HG02943 (cell line): Measurements from ENCODE around the gene RCAN1.

ENCODE experiments used
- ATAC-seq: cut with Tn5 transposase; IDR thresholded peaks from one replicate; pipeline ENCODE4 v1.9.1; 2021; ENCODE audit warnings: mild to moderate bottlenecking, low read depth, moderate library complexity; ENCODE audit not compliant: unreplicated experiment

The RCAN1 gene

DNA sequence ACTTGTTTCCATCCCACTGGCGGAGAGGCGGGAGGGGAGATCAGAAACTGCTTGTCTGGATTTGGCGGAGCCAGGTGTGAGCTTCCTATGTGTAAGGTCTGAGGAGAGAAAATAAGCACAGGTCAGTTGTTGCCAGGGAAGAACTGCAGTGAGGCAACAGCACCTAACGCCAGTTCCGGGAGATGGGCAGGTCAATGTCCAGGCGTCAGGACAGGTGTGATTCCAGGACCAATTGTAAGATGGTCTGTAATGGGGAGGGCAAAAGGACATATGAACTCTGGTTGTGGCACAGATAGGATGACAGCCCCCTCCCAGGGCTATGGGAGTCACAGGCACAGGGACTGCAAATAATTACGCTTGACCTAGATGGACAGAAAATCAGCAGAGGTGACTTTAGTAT, 93.4 kb downstream of the RCAN1 start:
- no peak for ATAC-seq

DNA sequence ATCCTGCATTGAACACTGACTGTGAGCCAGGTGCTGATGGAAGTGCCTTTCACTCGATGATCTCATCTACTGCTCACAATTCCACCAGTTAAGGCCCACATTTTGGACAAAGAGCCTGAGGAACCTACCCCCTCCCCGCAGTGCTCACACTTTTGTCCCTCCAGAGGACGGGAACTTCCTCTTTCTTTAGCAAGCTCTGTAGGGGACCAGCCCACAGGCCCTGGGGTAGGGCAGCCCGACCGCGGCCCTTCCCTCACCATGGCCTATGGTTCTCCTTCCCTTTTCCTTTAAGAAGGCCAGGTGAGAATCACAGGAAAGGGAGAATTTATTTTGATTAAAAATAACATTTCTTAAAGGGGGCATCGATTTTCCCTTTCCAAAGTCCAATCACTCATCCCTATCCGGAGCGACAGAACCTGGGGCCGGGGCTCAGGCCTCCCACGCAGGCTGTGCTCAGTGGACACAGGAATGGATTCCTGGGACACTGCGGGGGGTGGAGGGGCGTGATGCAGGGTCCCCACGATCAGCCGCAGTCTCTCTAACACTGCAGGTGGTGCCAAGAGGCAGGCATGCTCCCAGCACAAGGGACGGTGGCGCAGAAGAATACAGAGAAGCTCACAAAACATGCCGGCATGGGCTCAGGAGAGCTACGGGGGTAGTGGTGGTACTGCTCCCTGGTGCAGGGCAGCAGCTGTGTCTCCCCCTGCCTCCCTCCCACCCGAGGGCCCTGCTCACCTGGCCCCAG, 94.0 kb downstream of the RCAN1 start:
- ATAC-seq, result no peak

DNA sequence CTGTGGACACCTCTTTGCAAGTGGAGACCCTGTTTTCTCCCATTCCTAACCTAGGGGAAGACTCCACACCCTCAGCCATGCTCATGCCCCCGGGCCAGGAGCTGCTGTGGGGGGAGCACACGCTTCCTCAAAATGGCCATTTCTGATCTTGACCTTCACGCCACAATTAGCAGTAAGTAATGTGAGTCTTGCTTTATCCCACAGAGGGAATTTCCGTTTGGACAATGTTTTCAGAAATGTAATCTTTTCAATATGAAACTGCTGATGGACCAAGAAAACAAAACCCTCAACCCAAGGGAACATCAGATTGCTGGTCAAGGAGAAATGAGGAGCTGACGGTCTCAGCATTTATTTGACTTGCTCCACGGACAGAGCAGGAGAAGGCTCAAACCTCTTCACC, 94.6 kb downstream of the RCAN1 start:
- no peak for ATAC-seq

DNA sequence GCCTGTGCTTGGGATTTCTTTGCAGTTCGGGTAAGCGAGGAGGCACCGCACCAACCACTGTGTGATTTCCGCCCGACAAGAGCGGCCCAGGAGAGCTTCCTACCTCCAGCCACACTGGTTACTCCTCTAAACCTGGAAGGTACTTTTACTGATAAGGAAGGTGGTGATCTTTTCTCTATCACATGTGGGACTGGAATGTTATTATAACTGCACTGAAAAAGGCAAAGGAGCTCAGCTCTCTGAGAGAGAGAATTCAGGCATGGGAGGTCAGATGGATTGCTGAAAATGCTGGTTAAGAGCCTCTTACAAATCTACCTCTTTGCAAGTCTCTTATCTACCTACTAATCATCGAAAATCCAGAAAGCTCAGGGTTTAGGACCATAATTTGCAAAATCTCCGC, 95.2 kb downstream of the RCAN1 start:
- no peak for ATAC-seq

GRCh38 chr21:34519016-34519415, 95.9 kb downstream of the RCAN1 start:
- no peak for ATAC-seq

GRCh38 chr21:34518301-34518700, 96.6 kb downstream of the RCAN1 start:
- ATAC-seq, result no peak

- no peak for ATAC-seq
Measured at GRCh38 chr21:34517491-34518245, 97.2 kb downstream of the RCAN1 start.

- no peak for ATAC-seq
Measured at GRCh38 chr21:34517039-34517438, 97.9 kb downstream of the RCAN1 start.

DNA sequence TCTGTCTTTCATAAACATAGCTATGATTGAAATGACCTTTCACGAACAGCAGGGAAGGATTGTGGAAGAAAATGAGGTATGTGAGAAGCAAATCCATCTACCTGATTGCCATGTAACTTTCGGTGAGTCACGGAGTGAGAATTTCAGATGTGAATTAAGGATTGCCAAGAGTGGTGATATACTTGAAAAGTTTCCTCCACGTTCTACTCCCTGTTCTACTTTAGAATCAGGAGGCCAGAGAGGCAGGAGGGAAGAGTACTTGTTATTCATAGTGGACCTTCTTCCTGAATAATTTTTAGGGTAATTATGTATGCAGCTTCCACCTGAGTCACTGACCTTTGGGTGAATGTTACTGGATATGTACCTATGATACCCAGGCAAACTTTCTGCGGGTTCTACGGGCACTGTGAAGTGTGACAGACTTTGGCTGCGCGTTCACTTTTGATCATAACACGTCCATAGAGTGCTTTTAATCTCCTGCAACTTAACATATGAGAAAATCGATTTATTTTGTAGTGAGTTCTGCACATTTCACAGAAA, 100.3 kb downstream of the RCAN1 start:
- no peak for ATAC-seq

- no peak for ATAC-seq
Measured at GRCh38 chr21:34513129-34513675, 101.7 kb downstream of the RCAN1 start.

GRCh38 chr21:34511787-34512455, 103.0 kb downstream of the RCAN1 start, which contains the start of gene KCNE1:
Gene KCNE1 (minus strand): TSS chr21:34512210. CDS start chr21:34449634, 62,576 bp downstream.
- ATAC-seq, result no peak

DNA sequence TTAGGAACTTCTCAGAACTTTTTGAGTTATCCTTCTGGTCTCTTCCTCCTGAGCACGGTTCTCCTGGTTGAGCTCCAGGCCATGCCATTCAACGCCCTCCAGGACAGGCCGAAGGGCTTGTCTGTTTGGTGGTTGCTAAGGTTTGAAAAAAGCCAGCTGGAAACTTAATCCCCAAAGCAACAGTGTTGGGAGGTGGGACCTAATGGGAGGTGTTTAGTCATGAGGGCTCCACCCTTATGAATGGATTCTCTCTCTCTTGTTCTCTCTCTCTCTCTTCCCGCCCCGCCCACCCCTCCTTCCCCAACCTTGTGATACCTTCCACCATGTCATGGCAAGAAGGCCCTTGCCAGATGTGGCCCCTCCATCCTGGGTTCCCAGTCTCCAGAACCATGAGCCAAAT, 103.7 kb downstream of the RCAN1 start:
- ATAC-seq, result no peak

GRCh38 chr21:34510148-34511142, 104.5 kb downstream of the RCAN1 start:
- ATAC-seq, result no peak

DNA sequence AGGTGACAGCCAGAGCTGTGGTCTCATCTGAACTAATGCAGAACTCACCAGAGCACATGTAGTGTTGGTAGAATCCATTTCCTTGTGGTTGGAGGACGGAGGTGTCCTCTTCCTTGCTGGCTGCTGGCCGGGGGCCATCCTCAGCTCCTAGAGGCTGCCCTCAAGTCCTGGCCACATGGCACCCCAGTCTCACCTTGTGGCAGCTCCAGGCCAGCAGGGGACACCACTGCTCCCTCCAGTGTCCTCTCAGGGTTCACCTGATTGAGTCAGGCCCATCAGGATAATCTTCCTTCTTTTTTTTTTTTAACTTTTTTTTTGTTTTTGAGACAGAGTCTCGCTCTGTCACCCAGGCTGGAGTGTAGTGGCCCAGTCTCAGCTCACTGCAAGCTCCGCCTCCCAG, 105.8 kb downstream of the RCAN1 start:
- no peak for ATAC-seq

DNA sequence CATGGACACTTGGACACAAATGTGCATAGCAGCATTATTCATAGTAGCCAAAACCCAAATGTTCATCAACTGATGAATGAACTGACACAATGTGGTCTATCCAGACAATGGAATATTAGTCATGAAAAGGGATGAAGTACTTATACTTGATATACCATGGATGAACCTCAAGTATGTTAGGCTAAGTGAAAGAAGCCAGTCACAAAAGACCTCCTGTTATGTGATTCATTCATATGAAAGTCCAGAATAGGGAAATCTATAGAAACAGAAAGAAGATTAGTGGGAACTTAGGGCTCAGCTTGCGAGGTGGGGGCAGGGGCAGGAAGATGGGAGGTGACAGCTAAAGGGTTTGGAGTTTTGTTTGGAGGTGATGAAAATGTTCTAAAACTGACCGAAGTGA, 110.3 kb downstream of the RCAN1 start:
- ATAC-seq, result no peak

DNA sequence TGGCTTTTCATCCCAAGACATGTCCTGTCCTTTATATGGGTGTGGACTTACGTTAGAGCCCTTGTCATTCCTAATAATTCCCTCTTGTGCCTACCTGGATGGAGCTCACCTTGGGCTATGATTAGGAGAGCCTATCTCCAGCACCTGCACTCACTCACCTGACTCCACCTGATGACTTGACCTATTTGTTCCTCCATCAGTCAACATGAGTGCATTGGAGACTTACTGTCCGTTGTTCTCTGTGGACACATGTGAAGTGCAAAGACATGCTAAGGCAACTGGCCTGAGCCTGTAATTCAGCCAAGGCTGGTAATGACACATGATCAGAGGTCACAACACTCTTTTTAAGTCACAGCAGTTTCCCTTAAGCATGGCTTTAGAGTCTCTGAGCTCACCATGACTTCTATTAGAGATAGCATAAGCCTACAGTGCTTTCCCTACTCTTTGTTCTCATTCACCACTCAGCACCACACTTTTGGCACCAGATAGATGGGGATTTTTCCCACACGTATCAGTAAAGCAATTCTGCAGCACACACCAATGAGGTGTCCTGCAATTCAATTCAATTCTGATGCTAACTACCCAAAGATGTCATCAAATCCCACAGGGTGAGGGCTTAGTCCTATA, 112.3 kb downstream of the RCAN1 start:
- ATAC-seq, result no peak

GRCh38 chr21:34501716-34502115, 113.2 kb downstream of the RCAN1 start:
- ATAC-seq, result no peak

DNA sequence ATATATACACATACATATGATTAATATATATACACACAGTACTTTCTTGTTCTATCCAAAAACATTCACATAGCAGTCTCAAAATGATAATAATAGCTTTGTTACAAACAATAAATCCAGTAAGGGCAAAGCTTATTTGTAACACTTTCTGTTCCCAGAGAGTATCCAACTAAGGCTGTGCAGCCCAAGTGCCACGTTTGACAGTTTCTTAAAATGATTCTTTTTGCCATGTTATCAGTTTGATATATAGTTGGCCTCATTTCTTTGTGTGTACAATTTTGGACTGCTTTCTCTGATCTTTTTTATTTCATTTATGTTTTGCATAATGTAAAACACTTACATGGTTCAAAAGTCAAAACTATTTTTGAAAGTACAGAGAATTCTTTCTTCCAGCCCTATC, 114.7 kb downstream of the RCAN1 start:
- no peak for ATAC-seq

DNA sequence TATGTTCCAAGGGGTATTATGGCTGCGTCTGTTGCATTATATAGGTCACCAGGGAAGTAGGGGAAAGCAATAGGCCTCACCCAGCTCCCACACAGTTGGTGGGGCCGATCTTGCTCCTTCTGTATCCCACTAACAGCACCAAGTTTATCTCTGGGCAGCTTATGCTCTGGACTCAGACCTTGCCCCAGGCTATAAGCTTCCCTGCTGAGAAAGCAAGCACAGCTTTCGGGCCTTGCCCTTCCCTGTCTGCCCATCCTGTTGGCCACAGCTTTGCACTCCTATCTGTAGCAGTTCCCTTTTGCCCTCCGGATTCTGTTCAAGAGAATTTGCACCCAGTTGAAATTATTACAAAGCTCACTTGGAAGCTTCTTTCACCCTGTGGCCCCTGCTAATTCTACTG, 115.8 kb downstream of the RCAN1 start:
- ATAC-seq, result no peak
